Cardiac fibroblast (primary cell): ENCODE data around the gene THADA.

ENCODE experiments used
- DNase-seq, 2 donors: peaks; one replicate each; pipeline versions ENCODE4 v3.0.0 to v3.0.0-alpha.2; 2010; ENCODE audit warnings: low read depth in 2 of 2
- H3K4me3 ChIP-seq, 2 donors: replicated peaks in 1 of 2; 1 replicate in 1 of 2; 2 replicates in 1 of 2; pipeline ENCODE4 v1.5.1; 2011; ENCODE audit warnings: low read depth in 2 of 2, low read length in 2 of 2, mild to moderate bottlenecking in 2 of 2, moderate library complexity in 1 of 2
- CTCF ChIP-seq: IDR thresholded peaks from one replicate; pipeline ENCODE4 v1.5.1; 2011; ENCODE audit warnings: low read depth, mild to moderate bottlenecking, low read length, inconsistent platforms

The THADA gene

GRCh38 chr2:43526994-43527393 is 68.8 kb downstream of the THADA start:
- TF ChIP-seq CTCF = no peak
- no peak for DNase-seq
- H3K4me3 ChIP-seq = no peak overlapping the region

- TF ChIP-seq CTCF = no peak
- DNase-seq = no peak
- H3K4me3 ChIP-seq = no peak overlapping the region
Observed at GRCh38 chr2:43525506-43525905, 70.3 kb downstream of the THADA start.

GRCh38 chr2:43524177-43524965 is 71.5 kb downstream of the THADA start:
- no peak overlapping the region for H3K4me3 ChIP-seq
- DNase-seq = peak in 1 of 2 donors; percentile 24
- peak; percentile 46 for TF ChIP-seq CTCF

- no peak for DNase-seq
- H3K4me3 ChIP-seq = no peak overlapping the region
- no peak for TF ChIP-seq CTCF
Observed at GRCh38 chr2:43522177-43522576, 73.7 kb downstream of the THADA start.

GRCh38 chr2:43521568-43521967 is 74.3 kb downstream of the THADA start:
- no peak overlapping the region for H3K4me3 ChIP-seq
- no peak for DNase-seq
- no peak for TF ChIP-seq CTCF

GRCh38 chr2:43520919-43521318 is 74.9 kb downstream of the THADA start:
- no peak overlapping the region for H3K4me3 ChIP-seq
- no peak for DNase-seq
- TF ChIP-seq CTCF = no peak
